GM18511 (cell line): Measurements from ENCODE around the gene CCDC201.
"Not testable (repeated sequence)": the region's sequence is repeated elsewhere in the genome, so short reads cannot be mapped to it uniquely, and the experiment has no call there.

ENCODE experiments used
- ATAC-seq: cut with Tn5 transposase; IDR thresholded peaks from one replicate; pipeline ENCODE4 v1.9.1; 2021; ENCODE audit warnings: mild to moderate bottlenecking, moderate library complexity; ENCODE audit not compliant: unreplicated experiment

Gene CCDC201

DNA sequence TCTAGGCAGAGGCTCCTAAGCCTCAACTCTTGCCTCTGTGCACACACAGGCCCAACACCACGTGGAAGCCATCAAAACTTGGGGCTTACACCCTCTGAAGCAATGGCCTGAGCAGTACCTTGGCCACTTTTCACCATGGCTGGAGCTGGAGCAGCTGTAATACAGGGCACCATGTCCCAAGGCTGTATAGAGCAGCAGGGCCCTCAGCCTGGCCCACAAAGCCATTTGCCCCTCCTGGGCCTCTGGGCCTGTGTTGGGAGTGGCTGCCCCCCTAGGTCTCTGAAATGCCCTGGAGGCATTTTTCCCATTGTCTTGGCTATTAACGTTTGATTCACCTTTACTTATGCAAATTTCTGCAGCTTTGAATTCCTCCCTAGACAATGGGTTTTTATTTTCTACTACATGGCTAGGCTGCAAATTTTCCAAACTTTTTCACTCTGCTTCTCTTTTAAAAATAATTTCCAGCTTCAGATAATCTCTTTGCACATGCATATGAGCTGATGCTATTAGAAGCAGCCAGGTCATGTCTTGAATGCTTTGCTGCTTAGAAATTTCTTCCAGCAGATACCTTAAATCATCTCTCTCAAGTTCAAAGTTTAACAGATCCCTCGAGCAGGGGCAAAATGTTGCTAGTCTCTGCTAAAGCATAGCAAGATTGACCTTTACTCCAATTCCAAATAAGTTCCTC lies 5.7 kb upstream of the CCDC201 start:
- no peak for ATAC-seq

- no peak for ATAC-seq
Measured at GRCh38 chr7:45876519-45876918, 3.6 kb upstream of the CCDC201 start.

DNA sequence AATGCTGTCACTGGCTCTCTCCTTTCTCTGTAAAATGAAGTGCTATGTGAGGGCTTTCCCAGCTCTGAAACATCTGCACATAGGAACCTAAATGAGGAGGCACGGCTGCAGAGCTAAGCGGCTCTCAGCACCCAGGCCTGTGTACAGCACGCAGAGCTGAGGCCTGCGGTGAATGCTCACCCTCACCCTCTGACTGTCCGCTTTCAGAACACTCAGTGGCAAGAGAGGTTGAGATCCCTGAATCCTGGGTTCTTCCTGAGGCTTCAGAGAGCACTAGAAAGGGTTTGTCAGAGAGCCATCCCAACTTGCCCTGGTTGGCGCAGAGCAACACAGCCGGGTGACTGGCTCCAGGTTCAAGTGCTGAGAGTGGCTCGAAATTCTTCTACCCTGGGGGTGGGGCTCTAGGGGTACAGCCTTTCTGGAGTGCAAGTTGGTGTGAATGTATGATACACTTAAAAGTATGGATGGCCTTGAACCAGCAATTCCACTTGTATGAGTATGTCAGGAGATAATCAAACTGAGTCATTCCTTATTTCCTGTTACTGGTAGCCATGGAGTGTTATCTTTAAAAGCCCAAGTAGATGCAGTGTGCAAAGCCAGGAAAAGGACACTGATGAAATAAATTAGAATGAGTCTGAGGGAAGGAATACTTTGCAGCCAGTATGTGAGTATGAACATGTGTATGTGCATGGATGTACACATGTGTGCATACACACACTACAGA lies 1.7 kb upstream of the CCDC201 start:
- ATAC-seq: no peak

- no peak for ATAC-seq
Measured at GRCh38 chr7:45873355-45873754, 473 bp upstream of the CCDC201 start.

DNA sequence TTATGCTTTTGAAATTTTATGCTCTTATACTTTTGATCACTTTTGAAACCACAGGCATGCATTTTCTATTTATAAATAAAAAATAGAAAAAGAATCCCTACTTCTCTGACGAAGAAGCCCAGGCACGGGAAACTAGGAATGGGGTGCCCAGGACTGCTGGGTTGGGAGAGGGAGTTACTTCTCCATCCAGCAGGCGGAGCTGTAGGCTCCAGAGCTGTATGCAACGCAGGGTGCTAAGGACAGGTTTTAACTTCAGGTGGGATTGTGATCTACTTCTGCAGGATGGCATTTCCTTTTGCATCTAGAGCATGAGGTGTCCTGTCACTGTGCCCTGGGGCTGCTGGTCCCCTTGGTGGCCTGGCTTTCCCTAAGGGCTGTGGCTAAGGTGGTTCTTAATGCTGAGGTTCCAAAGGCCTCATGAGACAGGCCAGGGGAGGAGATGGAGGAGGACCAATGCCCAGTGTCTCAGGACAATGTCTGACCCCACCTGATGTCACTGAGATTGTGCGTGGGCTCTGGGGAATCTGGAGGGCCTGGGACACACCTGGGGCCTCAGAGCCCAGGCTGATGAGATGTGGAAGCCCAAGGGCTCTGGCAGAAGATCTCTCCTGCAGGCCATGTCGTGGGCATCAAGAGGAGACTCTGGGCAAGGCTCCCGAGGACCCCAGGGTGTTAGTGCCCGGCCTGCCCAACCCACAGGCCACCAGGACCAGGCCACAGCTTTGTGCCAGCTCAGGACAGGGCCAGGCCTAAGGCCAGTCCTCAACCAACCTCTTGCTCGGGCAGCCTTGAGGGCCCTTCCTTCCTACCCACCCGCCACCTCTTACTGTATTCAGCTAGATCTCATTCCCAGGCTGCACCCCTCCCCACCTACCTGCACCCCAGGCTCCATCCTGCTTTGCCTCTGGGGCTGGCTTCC lies 507 bp downstream of the CCDC201 start:
- no peak for ATAC-seq

DNA sequence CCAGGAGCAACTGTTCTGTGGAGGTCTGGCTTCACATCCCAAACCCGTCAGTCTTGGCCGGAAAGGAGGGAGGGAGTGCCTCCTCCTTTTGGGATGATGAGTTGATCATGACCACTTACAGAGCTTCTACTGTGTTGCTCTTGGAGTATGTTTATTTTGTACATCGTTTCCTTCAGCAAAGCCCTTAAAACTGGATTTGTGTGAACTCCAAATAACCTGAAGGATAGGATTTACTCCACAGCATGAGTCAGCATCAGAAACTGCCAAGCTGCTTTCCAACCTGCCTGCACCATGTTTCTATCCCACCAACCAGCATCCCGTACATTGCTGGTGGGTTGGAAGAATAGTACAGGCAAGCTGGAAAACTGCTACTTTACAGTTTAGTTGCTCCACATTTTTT lies 3.5 kb downstream of the CCDC201 start:
- no peak for ATAC-seq

- no peak for ATAC-seq
Measured at GRCh38 chr7:45867471-45867870, 5.4 kb downstream of the CCDC201 start.

DNA sequence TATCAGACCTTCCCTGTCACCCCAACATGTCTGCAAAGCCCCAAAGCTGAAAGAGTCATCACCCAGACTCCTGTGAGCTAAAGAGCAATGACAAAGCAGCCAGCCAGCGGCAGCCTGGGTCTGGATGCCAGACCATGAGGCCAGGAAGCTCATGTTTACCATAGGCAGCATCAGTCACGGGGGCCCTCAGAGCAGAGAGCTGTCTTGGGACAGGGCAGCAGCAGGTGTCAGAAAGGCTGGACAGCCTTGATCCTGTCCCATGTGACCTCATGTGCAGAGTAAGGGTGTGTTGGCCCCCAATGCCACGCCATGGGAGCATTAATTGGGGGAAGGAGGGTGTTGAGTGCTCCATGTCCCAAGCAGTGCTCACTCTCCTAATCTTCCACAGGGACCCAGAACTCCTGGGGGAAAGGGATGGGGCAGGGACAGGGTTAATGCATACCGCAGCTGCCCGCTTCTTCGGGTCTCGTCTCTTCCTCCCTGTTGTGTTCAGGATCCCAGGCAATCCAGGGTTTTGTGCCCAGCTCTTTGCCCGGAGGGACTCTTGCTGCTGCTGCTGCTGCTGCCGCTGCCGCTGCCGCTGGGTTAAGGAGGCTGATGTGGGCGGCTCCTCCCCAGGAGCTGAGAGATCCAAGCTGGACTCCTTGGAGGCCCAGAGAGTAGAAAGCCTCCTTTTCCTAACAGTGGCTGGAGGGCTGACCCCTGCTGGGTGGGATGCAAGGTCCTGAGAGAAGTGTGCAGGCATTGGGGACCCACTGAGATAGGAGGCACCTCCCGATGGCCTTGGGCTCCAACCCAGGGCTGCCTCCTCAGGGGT lies 7.1 kb downstream of the CCDC201 start:
- no peak for ATAC-seq

DNA sequence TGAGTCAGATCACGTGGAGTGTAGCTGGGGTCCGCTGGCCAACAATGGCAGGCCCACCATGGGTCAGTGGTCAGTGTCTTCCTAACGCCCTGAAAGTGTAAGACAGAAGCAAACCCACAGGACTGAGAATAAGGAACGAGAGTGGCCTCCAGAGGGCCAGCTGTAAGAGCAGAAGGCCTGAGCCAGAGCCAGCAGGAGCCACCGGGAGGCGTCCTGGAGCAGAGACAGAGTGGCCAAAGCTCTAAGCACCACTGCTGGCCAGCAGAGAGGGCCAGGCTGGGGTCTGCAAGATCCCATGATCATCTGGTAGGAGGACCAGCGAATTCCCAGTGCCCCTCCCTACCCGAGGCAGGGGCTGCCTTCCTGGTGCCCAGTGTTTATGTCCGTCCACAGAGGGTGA lies 9.2 kb downstream of the CCDC201 start:
- no peak for ATAC-seq

DNA sequence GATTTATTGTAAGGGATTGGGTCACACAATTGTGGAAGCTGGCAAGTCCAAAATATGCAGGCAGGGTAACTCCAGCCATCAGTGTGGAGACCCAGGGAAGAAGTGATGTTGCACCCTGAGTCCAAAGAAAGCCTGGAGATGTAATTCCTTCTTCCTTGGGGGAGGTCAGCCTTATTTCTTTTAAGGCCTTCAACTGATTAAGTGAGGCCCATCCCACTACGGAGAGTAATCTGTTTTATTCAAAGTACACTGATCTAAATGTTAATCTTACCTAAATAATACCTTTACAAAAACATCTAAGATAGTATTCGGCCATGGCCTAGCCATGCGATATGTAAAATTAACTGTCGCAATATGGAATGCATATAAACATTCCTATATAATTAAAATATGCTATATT lies 16.0 kb downstream of the CCDC201 start:
- ATAC-seq: not testable (repeated sequence)

DNA sequence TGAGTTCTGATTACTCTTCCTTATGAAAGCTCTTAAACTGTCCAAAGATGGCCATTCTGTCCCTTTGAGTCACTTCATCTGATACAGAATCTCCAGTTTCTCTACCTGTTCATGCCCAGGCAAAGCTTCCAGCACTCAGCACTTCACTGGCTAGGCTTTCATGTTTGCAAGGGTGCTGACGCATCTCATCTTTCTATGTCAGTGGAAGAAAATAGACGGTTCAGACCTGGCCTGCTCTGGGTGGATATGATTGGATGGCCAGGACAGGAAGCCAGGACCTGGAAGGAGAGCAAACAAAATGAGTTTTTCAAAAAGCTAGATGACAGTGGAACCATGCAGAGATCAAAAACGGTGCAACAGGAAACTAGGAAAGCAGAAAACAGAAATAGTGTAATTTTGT lies 17.2 kb downstream of the CCDC201 start:
- ATAC-seq: not testable (repeated sequence)

GRCh38 chr7:45853491-45853890 lies 19.4 kb downstream of the CCDC201 start:
- not testable (repeated sequence) for ATAC-seq

- not testable (repeated sequence) for ATAC-seq
Measured at GRCh38 chr7:45852984-45853383, 19.9 kb downstream of the CCDC201 start.

DNA sequence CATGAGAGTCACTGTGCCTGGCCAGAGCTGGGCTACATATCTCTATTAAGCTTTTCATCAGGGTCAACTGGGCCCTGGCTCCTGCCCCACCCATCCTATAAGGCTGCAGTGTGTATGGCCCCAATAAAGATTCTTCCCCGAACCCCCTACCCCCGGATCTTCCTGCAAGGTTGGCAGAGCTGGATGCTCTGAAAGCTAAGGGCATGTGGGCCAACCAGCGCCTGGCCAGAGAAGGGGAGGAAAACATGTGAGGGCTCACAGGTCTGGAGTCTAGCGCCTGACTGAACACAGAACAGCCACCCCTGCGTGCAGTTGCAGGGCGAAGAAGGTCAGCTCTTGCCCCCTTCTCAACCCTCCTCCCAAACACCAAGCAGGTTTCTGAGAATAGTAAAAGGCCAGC lies 24.1 kb downstream of the CCDC201 start:
- ATAC-seq: not testable (repeated sequence)

DNA sequence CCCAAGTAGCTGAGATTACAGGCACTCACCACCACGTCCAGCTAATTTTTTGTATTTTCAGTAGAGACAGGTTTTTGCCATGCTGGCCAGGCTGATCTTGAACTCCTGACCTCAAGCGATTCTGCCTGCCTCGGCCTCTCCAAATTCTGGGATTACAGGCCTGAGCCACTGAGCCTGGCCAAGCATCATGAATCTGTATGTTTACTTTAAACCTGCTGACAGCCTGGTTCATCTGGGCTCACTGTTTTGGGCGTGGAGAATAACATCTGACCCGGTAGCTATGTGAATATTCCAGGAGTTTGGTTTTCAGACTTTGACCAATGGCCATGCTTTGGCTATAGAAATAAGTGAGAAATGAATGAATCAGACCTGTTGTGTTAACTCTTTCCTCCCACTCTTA lies 26.3 kb downstream of the CCDC201 start:
- not testable (repeated sequence) for ATAC-seq

DNA sequence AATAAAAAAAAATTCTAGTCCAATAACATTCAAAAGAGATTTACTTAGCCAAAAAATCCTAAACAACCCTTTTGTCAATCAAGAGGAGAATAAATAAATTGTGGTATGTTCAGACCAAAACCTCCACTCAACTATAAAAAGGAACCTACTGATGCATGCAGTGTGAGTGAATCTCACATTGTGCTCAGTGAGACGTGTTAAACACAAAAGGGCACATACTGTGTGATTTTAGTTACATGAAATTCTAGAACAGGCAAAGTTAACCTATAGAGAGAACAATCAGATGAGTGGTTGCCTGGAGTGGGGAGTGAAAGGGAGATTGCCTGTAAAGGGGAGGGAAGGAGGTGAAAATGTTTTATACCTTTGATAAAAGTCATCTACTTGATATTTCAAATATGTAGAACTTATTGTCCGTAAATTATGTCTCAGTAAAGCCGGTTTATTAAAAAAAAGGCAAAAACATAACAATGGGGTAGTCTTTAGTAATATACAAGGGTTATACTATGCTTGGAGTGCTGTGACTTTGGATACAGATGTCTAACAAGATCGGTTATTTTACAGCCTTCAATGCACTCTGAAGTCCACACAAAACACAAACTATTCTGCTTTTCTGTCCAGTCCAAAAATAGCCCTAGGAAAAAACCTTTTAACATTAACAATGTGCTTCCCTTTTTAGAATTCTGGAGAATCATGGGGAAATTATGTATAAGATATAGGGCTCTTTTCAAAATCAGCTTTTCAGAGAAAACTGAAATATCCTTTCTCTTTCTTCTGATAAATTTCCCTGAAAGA lies 30.8 kb downstream of the CCDC201 start:
- not testable (repeated sequence) for ATAC-seq

GRCh38 chr7:45838852-45839251 lies 34.0 kb downstream of the CCDC201 start:
- not testable (repeated sequence) for ATAC-seq

DNA sequence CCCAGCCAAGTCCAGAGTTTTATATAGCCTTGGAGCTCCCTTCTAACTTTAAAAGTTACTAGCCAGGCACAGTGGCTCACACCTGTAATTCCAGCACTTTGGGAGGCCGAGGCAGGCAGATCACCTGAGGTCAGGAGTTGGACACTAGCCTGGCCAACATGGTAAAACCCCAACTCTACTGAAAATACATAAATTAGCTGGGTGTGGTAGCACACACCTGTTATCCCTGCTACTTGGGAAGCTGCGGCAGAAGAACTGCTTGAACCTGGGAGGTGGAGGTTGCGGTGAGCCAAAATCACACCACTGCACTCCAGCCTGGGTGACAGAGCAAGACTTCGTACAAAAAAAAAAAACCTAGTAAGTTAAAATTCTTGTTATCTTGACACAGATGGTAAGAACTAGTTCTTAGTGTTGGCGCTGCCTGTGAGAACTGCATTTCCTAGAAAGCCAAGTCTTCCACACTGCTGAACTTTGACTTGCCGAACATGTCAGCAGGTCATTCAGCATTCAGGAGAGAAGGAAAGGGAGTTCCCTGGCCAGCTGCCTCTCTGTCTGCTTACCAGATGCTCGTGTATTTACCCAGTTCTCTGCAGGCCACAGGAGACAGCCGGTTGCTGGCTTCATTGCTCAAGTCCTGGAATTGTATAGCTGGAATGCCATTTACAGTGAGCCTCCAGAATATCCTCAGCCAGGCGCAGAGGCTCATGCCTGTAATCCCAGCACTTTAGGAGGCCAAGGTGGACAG lies 40.3 kb downstream of the CCDC201 start:
- not testable (repeated sequence) for ATAC-seq

GRCh38 chr7:45829846-45830245 lies 43.0 kb downstream of the CCDC201 start:
- not testable (repeated sequence) for ATAC-seq
